ENCODE results near the gene TNFRSF4. TPM values are rescaled to one million over a fixed set of nuclear protein-coding genes. Genes with fewer than 3 reads are reported as not detected.

The TNFRSF4 gene
- total and polyA plus RNA-seq, 2 donors (not counting 1 experiment from before 2014, with no cell fraction given), result 0.63 to 1.8 TPM

- Histone ChIP-seq H4K20me1 (ENCODE audit: control insufficient read depth, insufficient read depth, low read length, poor library complexity, severe bottlenecking) (peaks cover 74% of the 10 kb centered on the region), H3K36me3 (replicated peaks in 1 of 2; ENCODE audit: control extremely low read depth in 1 of 2, control insufficient read depth in 1 of 2, extremely low read depth in 1 of 2, insufficient read depth in 2 of 2, low read length in 1 of 2) (peaks cover 0 to 68% of the 10 kb centered on the region in 2 experiments), H3K4me2 (replicated peaks; ENCODE audit: low read depth, low read length, poor library complexity, severe bottlenecking) (no peak overlapping the region), H3K79me2 (ENCODE audit: control insufficient read depth, insufficient read depth, low read length) (peaks cover 18% of the 10 kb centered on the region), H3K27me3 (replicated peaks in 1 of 4; ENCODE audit: control extremely low read depth in 1 of 4, control insufficient read depth in 3 of 4, insufficient read depth in 4 of 4, low read length in 3 of 4) (no peaks in the 10 kb centered on the region), H3K4me1 (ENCODE audit: control insufficient read depth in 2 of 2, insufficient read depth in 2 of 2, low read length in 2 of 2) (peaks cover 3 to 4% of the 10 kb centered on the region in 2 donors), H3K9me3 (ENCODE audit: control extremely low read depth in 1 of 3, control insufficient read depth in 2 of 3, insufficient read depth in 1 of 3, low read length in 2 of 3) (peaks cover 0 to 3% (median 0%) of the 10 kb centered on the region in 3 donors), H3K4me3 (ENCODE audit: control extremely low read depth in 1 of 5, extremely low read depth in 1 of 5, insufficient read depth in 1 of 5, low read depth in 2 of 5, low read length in 4 of 5) (no peak overlapping the region), H3K9ac (ENCODE audit: low read length) (no peak overlapping the region), H2AFZ (ENCODE audit: insufficient read depth, low read depth, low read length, poor library complexity, severe bottlenecking) (no peak overlapping the region), H3K27ac (ENCODE audit: low read length in 2 of 2) (no peak overlapping the region)
- Mint-ChIP-seq H3K4me3 (no peak overlapping the region), H3K4me1 (peaks cover 8% of the 10 kb centered on the region), H3K27ac (no peak overlapping the region), H3K9me3 (ENCODE audit: insufficient read depth) (no peaks in the 10 kb centered on the region), H3K27me3 (no peaks in the 10 kb centered on the region)
- DNase-seq, result no peak
- POLR2A ChIA-PET, result no interaction called here
- no peak for TF ChIP-seq EZH2 (IDR thresholded peaks at IDR 0.05; ENCODE audit: borderline replicate concordance, insufficient read depth, low read depth, low read length, poor library complexity, severe bottlenecking)
- no peak for TF ChIP-seq CTCF (IDR thresholded peaks at IDR 0.05)
- CTCF ChIA-PET, result no interaction called here
- intact Hi-C loops (cut with micrococcal nuclease), result no loop called here
- 97% methylated on average over 24 of the region's 24 CpGs for WGBS (ENCODE audit: insufficient coverage)
- no peak for ATAC-seq (ENCODE audit: low read depth)
These were observed 6.2 kb upstream of the TNFRSF4 start for GRCh38 chr1:1220197-1220596.

GRCh38 chr1:1219341-1219740, 5.4 kb upstream of the TNFRSF4 start:
- peaks cover 0 to 6% (median 0%) of the 10 kb centered on the region in 3 donors for H3K9me3 ChIP-seq (ENCODE audit: control extremely low read depth in 1 of 3, control insufficient read depth in 2 of 3, insufficient read depth in 1 of 3, low read length in 2 of 3)
- ChIA-PET POLR2A (no interaction called here), CTCF (interaction anchor here (1.8 kb wide), 1 partner anchor 97 kb away, joined by 5 read pairs; no protein-coding TSS in a partner anchor)
- TF ChIP-seq EZH2 (IDR thresholded peaks at IDR 0.05; ENCODE audit: borderline replicate concordance, insufficient read depth, low read depth, low read length, poor library complexity, severe bottlenecking) (no peak), CTCF (IDR thresholded peaks at IDR 0.05) (no peak)
- Mint-ChIP-seq H3K27ac (no peak overlapping the region), H3K27me3 (no peaks in the 10 kb centered on the region), H3K4me3 (no peak overlapping the region), H3K9me3 (ENCODE audit: insufficient read depth) (no peaks in the 10 kb centered on the region), H3K4me1 (peaks cover 16% of the 10 kb centered on the region)
- H3K79me2 ChIP-seq (ENCODE audit: control insufficient read depth, insufficient read depth, low read length), result peaks cover 14% of the 10 kb centered on the region
- H3K4me1 ChIP-seq (ENCODE audit: control insufficient read depth in 2 of 2, insufficient read depth in 2 of 2, low read length in 2 of 2), result peaks cover 11 to 12% of the 10 kb centered on the region in 2 donors
- no peak overlapping the region for H3K4me2 ChIP-seq (replicated peaks; ENCODE audit: low read depth, low read length, poor library complexity, severe bottlenecking)
- peaks cover 66% of the 10 kb centered on the region for H4K20me1 ChIP-seq (ENCODE audit: control insufficient read depth, insufficient read depth, low read length, poor library complexity, severe bottlenecking)
- intact Hi-C loops (cut with micrococcal nuclease), result no loop called here
- ATAC-seq (ENCODE audit: low read depth) (no peak), DNase-seq (no peak)
- H3K4me3 ChIP-seq (ENCODE audit: control extremely low read depth in 1 of 5, extremely low read depth in 1 of 5, insufficient read depth in 1 of 5, low read depth in 2 of 5, low read length in 4 of 5), result no peak overlapping the region
- H3K36me3 ChIP-seq (replicated peaks in 1 of 2; ENCODE audit: control extremely low read depth in 1 of 2, control insufficient read depth in 1 of 2, extremely low read depth in 1 of 2, insufficient read depth in 2 of 2, low read length in 1 of 2), result peaks cover 0 to 61% of the 10 kb centered on the region in 2 experiments
- WGBS (ENCODE audit: insufficient coverage), result 94% methylated on average over 20 of the region's 20 CpGs
- H3K27me3 ChIP-seq (replicated peaks in 1 of 4; ENCODE audit: control extremely low read depth in 1 of 4, control insufficient read depth in 3 of 4, insufficient read depth in 4 of 4, low read length in 3 of 4), result no peaks in the 10 kb centered on the region
- no peak overlapping the region for H3K9ac ChIP-seq (ENCODE audit: low read length)
- H3K27ac ChIP-seq (ENCODE audit: low read length in 2 of 2), result no peak overlapping the region
- no peak overlapping the region for H2AFZ ChIP-seq (ENCODE audit: insufficient read depth, low read depth, low read length, poor library complexity, severe bottlenecking)
